GM13977 (cell line): ENCODE measurements around the gene ATP5F1D.
A peak's percentile ranks its signal among the peaks of the same experiment; 100 is the strongest.

Source experiments
- DNase-seq: peaks from one replicate; pipeline ENCODE4 v3.0.0; 2012; ENCODE audit warnings: low spot score
- in situ Hi-C: fragments of 300-500 bp; cut with MboI; formaldehyde crosslinking; loops from one replicate; pipeline ENCODE4 v1.12.0; 2022; ENCODE audit warnings: low sequenced_read_pairs, low pct_unique_long_range_greater_than_20kb, mixed read lengths, inconsistent platforms; ENCODE audit not compliant: unreplicated experiment
- TF ChIP-seq, protein P1 (sequence below): IDR thresholded peaks from 2 replicates; pipeline ENCODE4 v1.5.1; 2012; ENCODE audit warnings: mild to moderate bottlenecking, control low read depth; ENCODE audit not compliant: insufficient read depth; ENCODE audit errors: extremely low read depth, missing control alignments

Gene ATP5F1D

GRCh38 chr19:1235625-1236538 lies 5.7 kb upstream of the ATP5F1D start:
- in situ Hi-C loops = no loop called here
- DNase-seq = no peak

DNA sequence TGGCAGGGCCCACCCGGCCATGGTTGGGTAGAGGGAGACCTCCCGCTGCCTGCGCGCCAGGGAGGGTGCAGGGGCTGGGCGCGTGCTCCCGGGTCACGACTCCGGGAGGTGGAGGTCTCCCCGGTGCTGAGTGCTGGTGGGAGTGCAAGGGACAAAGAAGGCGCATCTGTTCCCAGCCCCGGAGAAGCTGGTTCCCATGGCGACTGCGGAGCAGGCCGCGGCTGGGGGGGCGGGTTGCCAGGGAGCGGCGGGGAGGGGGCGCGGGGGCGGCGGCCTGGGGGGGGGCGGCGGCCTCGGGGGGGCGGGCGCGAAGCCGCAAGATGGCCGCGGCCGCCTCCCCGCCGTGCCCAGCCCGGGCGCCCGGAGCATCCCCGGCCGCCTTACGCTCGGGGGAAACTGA lies 5.0 kb upstream of the ATP5F1D start:
- TF ChIP-seq, protein P1, sequence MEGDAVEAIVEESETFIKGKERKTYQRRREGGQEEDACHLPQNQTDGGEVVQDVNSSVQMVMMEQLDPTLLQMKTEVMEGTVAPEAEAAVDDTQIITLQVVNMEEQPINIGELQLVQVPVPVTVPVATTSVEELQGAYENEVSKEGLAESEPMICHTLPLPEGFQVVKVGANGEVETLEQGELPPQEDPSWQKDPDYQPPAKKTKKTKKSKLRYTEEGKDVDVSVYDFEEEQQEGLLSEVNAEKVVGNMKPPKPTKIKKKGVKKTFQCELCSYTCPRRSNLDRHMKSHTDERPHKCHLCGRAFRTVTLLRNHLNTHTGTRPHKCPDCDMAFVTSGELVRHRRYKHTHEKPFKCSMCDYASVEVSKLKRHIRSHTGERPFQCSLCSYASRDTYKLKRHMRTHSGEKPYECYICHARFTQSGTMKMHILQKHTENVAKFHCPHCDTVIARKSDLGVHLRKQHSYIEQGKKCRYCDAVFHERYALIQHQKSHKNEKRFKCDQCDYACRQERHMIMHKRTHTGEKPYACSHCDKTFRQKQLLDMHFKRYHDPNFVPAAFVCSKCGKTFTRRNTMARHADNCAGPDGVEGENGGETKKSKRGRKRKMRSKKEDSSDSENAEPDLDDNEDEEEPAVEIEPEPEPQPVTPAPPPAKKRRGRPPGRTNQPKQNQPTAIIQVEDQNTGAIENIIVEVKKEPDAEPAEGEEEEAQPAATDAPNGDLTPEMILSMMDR = no peak
- DNase-seq = no peak
- in situ Hi-C loops = no loop called here

More at GRCh38 chr19:1235625-1236538, 5.7 kb upstream of the ATP5F1D start:
- TF ChIP-seq, protein P1 = no peak

DNA sequence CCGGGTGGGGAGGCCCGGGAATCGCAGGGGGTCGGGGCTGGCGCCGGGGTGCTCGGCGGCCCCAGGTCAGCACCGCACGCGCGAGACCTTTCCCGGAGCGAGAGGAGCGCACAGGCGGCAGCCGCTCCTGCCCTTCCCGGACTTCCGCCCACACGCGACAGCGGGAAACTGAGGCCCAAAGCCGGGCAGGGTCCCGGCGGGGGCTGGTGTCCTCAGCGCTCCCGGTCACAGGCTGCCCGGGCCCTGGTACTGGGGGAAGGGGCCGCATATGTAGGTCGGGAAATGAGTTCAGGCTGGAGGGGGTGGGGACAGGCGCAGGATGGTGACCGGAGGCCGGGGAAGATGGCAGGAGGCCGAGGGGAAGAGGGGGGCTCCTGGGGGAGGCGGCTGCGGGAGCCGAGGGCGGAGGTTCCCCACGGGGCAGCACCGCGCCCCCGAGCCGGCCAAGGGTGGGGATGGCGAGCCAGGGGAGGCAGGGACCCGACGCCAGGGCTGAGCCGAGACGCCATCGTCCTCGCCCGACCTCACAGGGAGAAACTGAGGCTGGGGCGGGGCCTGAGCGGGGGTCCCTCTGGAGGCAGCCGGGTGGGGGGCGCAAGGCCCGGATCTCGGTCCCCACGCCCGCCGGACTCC lies 4.4 kb upstream of the ATP5F1D start:
- TF ChIP-seq, protein P1 = no peak
- in situ Hi-C loops = no loop called here
- no peak for DNase-seq

GRCh38 chr19:1237754-1238368 lies 3.7 kb upstream of the ATP5F1D start, which contains the start of gene CBARP:
TSS of gene CBARP (minus strand) at chr19:1238005. CDS start at chr19:1236100, 1,905 bp downstream.
- TF ChIP-seq, protein P1 = no peak
- DNase-seq = peak; percentile 78
- in situ Hi-C loops = no loop called here

- no peak for DNase-seq
- TF ChIP-seq, protein P1 = no peak
- in situ Hi-C loops = no loop called here
Measured at GRCh38 chr19:1238369-1239303, 2.9 kb upstream of the ATP5F1D start.
